Measurements from ENCODE around the gene LRMDA.

Gene LRMDA

DNA sequence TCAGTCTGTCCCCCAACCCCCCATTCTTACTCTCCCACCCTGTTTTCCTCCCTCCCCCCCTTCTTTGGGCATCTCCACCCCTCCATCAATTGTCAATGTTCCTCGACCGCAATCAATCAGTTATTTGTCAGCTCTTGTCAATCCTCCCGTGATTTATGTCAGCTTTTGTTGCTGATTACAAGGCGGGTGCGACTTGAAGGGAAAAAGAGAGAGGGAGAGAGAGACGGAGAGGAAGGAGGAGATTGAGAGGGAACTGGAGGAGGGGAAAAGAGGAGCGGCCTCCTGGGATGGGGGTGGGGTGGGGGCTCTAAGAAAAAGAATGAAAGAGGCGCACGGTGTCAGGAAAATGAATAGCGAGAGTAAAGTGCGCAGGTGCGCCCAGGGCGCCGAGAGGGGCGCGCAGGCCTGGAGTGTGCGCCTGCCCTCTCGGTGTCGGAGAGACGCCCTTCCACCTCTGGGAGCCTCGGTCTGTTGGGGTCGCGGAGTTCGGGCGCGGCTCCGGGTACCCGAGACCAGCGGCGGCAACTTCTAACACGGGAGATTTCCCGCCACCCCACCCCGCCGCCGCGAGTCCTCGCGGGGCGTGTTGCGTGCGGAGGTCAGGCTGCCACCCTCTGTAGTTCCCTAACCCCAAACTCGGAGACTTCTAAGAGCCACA is 28.8 kb upstream of the LRMDA start:
- no peak for DNase-seq

DNA sequence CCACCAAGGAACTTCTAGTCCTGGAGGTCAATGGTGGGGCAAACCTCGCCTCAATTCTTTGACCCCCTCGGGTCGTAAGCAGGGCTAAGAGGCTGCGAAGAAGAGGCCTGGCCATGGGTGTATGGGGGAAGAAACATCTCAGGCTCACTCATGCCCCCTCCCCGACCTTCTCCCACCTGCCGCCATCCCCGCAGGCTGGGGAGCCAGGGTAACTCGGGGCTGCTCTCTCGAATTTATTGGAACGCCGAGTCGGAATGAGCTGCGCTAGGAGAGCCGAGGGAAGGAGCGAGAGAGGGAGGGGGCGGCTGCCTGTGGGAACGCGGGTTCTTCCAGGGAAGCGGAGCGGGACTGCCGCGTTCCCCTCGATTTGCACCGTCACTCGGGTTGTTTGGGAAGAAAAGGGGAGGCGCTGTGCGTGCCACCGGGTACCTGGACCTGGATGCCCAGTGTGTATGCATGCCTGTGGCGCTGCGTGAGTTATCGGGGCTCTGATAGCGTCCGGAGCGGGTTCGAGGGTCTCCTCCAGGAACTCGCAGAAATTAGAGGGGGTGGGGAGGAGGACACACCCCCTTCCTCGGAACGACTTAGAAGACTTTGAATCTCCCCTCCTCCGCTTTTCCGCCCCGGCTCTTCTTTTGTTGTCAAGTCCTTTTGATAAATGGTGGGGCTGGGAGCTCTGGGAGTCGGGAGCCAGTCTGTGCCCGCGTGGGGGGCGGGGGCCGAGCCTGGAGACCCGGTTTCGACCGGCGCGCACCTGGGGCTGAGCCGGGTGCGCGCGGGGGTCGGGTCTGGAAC is 28.1 kb upstream of the LRMDA start:
- peak; percentile 36 for DNase-seq

- DNase-seq, result no peak
Measured at GRCh38 chr10:75403939-75404814, 27.2 kb upstream of the LRMDA start.

GRCh38 chr10:75404815-75405597 is 26.4 kb upstream of the LRMDA start:
- DNase-seq, result no peak

DNA sequence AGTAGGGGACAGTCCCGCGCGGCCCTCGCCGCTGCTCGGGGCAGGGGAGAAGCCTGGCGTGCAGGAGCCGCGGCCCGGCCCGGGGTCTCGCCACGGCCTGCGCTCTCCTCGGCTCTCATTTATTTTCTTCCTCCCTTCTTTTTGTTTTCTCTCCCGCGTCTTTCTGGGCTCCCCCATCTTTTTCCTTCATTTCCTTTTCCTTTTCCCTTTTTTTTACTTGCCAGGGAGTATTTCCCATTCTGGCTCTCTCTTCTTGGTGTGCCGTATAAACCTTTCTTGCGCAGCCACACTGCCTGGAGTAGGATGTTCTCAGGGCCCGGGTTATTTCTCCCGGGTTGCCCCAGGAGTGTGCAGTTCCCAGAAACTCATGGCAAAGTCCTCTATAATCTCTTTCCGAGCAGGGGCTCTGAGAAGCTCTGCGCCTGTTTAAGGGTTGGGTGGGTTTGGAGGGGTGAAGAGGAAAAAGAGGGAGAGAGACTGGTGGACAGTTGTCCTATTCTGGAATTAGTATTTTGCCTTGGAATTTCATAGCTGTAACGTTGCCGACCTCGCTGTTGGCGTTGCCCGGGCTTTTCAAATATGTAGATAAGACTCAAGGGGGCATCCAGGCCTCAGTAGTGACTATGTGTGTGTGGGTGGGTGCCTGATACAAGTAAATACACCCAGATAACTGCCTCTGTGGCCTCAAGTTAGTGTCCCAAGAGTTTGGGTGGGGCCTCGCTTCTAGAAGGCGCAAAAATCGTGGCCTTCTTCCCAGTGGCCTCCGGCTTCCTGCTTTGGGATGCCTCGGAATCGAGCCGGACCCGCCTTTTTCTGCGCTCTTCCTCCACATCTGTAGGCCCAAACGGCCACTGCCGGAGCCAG is 25.6 kb upstream of the LRMDA start:
- no peak for DNase-seq

DNA sequence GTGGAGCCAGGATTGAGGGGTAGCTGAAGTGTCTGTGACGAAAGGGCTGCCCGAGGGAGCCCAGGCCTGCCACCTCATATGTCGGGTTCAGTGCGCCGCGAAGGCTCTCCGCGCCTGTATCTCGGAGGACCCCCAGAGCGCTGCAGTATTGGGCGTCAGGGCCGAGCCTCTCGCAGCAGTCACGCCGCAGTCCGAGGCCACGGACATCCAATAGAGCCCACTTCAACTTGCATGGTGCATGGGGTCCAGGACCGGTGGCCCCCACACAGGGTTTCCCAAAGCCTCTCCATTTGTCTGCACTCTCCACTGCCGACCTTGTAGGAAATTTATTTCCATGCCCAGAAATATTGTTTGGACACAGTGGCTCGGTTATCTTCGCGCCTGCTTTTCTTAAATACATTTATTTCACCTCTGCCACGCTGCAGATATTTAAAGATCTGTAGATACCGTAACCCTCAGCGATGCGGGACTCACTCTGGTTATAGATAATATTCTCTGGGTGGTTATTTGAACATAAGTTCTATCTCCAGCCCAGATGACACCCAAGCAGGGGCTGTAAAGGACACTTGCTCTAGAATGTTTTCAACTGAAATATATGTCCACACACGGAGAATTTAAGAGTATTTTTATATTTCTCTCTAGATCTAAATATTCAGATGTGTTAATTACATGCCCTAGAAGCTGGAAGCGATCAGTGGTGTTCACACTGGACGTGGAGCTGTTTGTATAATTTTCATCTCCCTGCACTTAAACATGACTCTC is 24.8 kb upstream of the LRMDA start:
- no peak for DNase-seq

- DNase-seq, result no peak
Measured at GRCh38 chr10:75407224-75407712, 24.2 kb upstream of the LRMDA start.

GRCh38 chr10:75407713-75408508 is 23.5 kb upstream of the LRMDA start:
- peak; percentile 91 for DNase-seq

- no peak for DNase-seq
Measured at GRCh38 chr10:75408509-75408875, 22.9 kb upstream of the LRMDA start.

DNA sequence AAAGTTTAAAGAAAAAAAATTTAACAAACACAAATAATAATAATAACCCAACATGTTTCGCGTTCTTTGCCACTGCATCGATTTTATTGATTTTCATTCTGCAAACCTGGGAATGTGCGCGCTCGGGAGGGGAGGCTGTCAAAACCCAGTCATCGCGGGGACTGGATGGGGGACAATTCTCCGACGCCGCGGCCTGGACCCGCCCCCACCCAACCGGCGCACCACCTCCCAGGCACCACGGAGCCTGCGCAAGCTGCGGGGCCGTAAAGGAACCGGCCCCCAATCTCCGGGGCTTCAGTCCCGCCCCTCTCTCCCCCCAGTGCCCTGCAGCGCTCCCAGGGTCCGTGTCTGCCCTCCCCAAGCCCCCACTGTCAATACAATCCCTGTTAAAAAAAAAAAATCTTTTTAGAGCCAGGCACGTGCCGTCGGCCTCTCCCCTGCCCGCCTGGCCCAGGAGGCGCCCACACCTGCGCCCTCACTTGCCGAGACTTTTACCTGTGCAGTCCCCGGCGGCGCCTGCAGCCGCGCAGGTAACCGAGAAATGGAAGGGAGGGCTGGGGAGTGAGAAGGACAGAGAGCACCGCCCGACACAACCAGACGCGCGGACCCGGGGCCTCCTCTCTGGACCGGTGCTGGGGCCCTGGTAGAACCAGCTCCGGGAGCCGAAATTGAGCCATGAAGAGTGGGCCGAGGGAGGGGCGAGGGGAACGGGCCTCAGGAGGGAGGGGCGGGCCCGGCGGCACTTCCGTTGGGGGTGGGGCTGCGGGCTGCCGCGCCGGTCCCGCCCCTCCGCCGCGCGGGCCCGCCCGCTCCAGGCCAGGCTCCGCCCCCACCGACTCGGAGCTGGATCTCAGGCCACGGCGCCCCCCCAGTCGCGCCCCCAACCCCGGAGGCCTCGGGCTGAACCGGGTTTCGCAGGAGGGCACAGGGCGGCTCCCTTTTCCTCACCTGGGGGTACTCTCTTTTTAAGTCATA is 22.2 kb upstream of the LRMDA start:
- peak; percentile 43 for DNase-seq

GRCh38 chr10:75410132-75411005 is 21.1 kb upstream of the LRMDA start:
- DNase-seq, result no peak

DNA sequence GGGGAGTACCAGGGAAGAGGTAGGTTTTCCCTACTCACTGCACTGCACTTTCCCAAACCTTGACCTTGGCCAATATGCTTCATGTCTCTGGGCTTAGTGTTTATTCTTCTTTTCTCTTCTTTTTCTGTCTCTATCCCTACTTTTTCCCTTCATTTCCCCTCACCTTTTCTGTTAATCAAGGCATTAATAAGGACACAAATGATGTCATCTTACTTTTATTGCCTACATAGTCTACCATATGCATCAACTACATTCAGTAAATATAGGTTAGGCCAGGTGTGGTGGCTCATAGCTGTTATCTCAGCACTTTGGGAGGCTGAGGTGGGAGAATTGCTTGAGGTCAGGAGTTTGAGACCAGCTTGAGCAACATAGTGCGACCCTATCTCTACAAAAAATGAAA is 16.9 kb upstream of the LRMDA start:
- no peak for DNase-seq

GRCh38 chr10:75417522-75417927 is 13.9 kb upstream of the LRMDA start:
- no peak for DNase-seq

DNA sequence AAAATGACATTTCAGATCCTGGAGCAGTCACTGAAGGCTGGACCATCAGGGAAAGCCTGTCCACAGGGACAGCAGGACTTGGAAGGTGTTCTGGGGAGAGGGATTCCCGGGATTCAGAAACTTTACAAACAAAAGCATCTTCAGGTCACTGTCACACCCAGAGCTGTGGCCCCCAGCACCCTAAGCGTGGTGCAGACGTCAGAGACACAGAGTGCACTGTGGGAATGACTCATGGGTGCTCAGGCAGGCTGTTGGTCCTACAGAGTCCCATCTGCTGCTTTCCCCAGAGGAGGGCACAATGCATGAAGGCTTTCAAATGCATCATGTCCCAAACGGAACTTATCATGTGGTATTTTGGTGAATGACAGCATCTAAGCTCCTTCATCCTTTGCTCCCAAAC is 13.1 kb upstream of the LRMDA start:
- DNase-seq, result no peak

GRCh38 chr10:75418712-75419111 is 12.7 kb upstream of the LRMDA start:
- no peak for DNase-seq

- no peak for DNase-seq
Measured at GRCh38 chr10:75422913-75423312, 8.5 kb upstream of the LRMDA start.

DNA sequence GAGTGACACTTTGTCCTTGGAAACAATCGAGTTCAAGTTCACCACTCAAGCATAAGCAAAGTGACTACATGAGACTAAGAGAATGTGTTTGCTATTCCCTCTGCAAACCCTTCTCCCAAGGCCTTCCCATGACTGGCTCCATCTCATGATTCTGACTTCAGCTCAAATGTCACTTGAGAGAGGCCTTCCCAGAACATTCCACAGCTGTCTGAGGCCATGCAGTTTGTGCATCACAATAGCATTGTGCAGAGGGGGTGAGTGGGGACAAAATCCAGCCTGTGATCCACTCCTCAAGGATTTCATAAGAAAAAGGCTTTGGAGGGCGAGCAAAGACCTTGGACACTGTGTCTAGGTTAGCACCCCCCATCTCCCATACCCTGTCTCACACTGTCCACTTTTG is 6.9 kb upstream of the LRMDA start:
- no peak for DNase-seq

Measured in fibroblast of skin of abdomen (primary cell).